COLO829 (cell line): ENCODE data around the gene SPAG6.

Experiments
- DNase-seq: peaks from one replicate; pipeline ENCODE4 v3.0.0; 2012; ENCODE audit warnings: low spot score

The SPAG6 gene

DNA sequence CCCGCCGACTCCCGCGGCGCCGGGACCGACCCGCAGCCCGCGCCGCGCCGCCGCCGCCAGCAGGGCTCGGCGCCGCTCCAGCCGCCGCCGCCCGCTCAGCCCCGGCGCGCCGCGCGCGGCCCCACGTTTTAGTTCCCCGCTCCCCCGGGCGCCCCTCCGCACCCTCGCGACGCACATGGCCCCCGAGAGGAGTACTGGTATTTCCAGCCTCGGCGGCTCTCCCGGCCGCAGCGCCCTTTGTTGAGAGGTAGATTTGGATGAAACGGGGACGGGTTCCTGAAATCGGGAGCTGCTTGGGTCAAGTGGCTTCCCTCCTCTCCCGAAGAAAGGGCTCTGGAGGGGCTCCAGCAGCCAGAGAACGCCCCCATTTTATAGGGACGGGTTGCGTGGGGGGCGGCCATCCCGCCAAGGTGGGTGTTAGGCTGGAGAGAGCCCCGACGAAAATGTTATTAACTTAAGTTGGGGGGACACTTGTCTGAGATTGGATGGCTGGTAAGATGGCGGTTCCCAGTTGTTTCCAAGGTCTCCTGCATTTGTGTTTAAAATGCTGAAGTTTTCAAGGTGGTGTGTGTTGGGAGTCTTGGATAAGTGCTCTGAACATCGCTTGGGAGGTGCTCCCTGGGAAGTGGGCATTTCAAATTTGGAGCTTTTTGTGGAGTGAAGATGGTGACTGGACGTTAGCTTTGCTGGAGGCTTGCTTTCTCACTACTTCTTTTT lies 23.2 kb upstream of the SPAG6 start:
- DNase-seq: no peak

DNA sequence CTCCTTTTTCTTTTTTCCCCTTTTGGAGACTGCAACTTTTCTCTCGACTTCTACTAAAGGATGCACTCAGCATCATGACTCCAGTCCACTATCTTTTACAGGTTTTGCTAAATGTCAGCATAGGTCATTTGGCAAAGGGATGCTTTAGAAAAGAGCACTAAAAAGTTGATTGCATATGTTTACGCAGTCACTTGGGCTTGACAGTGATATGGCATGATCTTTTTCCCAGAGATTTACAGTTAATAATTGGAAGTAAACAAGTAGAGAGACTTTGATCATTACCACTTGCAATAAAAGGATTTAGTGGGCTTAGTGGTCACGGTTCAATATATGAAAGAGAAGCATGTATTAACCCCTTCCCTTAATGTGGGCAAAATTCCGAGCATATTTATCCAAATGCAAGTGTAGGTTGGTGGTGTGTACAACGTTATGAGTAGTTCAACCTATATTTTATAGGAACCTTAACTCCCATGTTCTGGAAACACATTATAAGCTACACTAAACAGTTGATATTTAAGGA lies 22.6 kb upstream of the SPAG6 start:
- no peak for DNase-seq

DNA sequence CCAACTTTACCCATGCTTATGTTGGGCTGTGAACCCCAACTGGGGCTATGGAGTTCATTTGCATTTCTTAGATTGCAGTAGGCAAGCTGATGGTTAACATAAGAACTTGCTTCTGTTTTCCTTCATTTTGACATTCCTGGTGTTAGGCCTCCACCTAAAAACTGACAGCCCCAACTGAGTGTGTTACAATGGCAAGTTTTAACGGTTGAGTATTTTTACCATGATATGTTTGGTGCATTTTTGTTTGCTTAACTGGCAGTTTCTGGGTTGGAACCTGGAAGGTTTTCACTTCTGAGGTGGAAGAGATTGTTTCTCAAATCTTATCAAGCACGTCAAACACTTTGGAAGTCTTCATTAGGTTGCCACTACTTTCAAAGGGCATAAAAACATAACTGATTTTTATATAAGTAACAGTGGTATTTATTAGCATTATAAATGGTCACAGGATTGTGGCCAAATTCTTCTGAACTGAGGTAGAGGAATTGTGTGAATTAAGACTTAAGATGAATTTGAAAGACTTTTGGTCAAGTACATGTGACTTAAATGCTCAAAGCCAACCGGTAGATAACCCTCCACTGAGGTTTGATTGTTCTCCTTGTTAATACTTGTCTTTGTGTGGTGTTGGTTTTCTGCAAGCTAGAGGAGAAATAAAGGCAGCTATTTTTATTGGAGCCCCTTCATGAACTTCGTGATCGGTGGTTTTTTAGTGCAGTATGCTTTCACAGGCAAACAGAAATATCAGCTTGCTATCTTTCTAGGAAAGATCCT lies 21.6 kb upstream of the SPAG6 start:
- DNase-seq: peak; percentile 74

DNA sequence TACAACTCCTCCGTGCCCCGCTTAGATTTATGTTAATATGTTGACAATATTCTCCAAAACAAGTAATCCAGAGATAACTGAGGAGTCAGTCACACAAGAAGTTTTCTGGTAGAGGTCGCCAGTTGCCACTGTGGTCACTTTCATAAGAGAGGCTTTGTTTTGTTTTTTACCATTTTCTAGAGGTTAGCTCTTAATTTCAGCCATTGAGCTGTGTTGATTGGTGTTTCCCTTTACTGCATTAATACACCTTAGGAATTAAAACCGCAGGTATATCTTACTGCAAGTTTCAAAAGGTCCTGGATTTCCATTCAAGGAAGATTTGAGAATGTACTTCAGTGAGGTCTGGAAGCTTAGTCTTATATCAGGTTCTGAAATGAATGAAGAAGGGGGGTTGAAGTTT lies 20.9 kb upstream of the SPAG6 start:
- DNase-seq: no peak

DNA sequence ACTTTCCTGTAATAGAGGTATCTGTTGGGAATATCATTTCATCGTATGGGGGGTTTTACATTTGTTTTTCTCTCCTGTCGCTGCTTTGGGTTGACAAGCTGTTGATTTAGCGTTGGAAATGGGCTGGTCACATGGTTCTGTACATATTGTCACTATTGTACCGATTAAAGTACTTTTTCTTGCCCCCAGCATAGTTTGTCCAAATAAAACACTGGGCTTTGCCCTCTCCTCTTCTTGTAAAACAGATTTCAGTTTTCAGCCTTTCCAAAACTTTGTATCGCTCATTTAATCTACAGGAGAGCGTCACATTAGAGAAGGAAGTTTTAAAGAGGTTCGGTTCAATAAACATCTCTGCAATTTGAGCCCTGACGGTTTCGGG lies 20.4 kb upstream of the SPAG6 start:
- no peak for DNase-seq

DNA sequence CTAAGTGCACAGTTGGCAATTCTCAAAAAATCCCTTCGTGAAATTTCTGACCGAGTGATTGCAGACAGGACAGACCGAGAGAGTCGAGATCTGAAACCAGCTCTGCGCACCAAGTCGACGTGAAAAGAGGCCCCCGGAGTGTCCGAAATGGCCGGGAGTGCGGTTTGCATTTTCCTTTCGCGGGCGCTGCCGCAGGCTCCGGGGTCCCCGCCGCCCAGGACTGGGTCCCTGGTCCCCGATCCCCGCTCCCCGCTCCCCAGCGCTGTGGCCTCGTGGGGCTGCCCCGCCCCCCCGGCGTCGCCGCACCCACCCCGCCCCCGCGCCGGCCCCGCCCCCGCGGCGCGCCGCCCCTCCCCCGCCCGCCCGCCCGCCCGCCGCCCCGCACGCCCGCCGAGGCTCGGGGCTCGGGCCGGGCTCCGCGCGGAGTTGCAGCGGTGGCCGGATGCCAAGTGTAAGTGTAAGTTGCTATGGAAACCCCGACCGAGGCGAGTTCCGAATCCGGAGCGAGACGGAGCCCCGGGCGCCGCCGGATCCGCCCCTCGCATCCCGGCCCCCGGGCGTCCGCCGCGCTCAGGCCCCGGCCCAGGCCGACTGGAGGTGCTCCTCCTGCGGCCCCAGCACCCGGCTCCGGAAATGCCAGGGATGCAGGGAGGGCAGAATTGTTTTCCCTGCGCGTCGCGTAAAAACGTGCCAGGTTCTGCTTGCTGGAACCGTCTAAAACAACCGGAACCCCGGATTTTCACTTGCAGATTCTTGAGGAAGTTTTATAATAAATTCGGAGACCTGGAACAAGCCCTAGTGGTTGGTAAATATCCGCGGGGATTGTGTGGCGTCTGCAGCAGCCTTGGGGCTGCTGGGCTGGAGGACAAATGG lies 19.8 kb upstream of the SPAG6 start:
- DNase-seq: no peak

DNA sequence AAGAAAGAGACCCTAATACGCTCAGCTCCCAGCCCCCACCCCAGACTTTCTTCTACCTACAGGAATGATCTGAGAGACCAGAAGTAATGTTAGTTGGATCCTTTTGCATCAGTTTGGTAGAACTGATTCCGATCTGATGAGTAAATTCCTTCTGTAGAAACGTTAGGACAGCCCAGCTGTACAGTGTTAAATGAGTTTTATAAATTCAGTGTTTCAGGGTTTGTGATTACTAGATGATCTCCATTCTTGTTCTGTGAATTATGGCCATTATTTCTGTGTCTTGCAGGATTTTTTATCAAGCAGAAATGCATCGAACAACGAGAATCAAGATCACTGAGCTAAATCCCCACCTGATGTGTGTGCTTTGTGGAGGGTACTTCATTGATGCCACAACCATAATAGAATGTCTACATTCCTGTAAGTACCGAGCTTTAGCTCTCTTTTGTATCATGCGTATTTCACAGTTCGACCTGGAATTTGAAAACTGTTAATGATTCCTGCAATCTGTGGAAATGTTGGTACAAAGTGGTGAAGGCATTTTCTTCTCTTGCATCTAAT lies 19.1 kb upstream of the SPAG6 start:
- no peak for DNase-seq

DNA sequence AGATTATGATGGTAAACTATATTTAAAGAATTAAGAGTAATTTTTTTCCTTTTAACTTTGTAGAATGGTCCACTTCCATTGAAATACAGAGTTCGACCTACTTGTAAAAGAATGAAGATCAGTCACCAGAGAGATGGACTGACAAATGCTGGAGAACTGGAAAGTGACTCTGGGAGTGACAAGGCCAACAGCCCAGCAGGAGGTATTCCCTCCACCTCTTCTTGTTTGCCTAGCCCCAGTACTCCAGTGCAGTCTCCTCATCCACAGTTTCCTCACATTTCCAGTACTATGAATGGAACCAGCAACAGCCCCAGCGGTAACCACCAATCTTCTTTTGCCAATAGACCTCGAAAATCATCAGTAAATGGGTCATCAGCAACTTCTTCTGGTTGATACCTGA lies 16.1 kb upstream of the SPAG6 start:
- no peak for DNase-seq

DNA sequence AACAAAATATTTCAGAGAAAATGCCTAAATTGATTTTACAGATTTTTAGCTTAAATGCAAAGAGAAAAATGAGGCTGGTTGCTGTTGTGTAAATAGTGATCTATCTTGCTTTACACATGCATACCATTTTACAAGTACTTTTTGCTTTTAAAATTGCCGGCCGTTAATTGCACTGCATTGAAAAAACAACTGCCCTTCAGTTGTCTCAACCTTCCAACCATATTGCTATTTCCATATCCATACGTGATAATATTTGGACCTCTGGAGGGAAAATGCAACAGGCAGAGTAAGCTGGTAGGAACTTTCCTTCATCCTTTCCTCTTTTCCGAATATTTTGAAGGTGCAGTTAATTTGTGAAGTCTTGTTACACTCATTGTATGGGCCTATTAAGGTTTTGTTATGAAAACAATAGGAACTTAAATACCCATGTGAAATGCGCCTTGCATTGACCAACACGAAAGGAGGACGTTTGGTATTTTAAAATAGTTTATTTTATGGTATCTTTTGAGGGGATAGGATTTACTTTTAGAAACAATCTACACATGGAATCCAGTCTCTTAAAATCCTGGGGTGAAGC lies 13.1 kb upstream of the SPAG6 start:
- no peak for DNase-seq

DNA sequence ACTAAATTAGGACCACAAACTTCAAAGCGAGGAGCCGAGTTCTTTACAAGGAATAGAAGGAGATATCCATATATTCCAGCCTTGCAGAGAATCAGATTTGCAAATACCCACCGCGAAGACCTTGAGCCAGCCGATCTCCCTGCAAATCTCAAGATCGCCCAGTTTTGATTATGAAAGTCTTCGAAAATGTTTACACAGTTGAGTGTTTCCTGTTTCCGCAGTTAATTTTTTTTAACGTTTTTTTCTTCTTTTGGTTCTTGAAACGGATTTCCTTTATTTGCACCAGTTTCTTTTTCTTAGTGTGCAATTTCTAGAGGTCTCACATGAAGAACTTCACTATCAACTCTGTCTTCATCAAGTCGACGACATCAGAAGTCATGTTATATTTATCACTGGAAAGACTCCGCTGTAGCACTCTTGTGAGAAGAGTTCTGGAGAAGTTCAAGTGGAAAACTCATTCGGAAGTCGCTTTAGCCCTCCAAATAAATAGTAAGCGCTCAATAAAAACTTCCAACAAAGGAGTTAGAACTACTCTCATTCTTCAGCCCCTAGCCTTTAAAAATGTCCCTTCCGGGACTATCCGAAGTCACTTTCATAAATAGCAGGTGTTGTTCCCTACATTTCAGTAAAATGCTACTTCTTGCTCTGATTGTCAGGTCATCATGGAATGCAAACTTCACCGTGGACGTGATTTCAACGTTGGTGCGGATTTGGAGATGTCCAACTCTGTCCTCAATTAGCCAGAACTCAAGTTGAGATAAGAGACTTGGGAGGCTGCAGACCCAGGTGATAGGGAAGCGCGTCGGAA lies 11.9 kb upstream of the SPAG6 start:
- DNase-seq: no peak

DNA sequence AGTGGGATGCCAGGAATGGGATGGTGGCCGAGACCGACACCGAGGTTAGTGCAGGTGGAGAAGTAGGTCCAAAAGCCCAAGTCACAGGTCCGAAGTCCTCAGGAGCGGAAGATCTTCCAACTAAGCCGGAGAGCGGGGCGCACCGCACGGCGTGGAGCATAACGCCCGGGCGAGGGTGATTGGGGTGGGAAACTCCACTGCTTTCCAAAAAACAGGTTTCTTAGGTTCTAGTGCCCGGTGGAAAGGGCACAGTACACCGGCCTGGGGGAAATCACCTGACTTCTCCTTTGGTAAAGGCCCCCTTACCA lies 11.4 kb upstream of the SPAG6 start:
- DNase-seq: no peak

DNA sequence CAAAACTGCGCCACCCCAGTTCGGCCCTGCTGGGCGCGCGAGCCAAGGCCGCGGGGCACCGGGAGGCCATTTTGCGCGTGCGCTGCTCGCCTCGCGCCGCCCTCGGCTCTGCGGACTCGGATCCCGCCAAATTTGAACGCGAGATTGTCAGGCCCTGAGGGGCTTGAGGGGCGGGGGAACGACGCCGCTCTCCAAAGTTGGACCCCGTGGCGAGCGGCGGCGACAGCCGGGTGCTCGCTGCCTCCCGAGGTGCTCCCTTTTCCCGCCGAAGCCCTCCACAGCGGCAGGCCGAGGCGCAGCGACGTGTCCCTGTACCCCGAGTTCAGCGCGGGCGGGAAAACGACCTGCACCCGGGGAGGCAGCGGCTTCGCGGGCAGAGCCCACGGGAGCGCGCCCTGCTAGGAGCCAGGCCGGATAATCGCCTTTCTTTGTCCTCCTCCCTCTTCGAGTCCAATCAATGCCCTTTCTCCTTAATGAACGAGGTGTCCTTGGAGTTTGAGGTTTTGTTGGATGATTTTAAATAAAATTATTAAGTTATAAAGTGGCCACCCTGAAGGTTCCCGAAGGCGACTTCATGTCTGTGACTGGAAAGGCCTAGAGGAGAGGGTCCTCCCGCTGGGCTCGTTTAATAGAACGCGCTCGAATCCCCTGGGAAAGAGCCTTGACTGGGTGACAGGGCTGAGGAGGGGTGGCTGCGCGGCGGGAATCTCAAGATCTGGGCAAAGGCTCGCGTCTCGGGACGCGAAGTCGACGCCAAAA lies 10.7 kb upstream of the SPAG6 start:
- no peak for DNase-seq

DNA sequence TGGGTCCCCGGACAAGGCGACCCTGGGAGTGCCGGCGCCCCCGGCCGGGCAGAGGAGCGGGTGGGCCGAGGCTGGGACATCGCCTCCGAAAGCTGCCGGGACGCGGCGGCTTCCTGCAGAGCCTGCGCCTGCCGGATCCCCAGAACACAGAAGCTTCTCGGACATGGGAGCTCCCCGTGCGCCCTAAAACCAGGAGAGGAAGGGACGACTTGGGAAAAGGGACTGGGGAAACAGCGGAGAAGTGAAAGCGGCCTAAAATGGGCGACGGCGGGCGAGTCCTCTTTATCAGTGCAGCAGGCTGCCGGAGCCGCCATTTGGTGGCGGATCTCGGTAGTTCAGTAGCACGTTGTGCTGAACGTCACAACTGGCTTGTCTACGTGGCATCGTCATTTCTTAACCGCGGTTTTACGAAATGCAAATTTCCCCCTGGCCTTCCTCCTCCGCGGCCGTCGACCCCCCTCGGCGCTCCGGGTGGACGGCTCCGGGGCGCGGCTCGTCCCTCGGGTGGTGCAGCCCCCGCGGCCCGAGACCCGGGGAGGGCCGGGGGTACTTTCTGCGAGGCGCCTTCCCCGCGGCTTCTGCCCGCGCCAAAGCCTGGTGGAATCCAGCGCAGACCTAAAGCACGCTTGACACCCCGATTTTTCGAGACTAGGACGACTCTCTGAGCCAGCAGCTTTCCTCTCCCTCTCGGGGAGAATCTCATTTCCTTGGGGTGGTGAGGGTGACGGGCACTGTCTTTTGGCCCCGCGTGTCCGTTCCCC lies 9.9 kb upstream of the SPAG6 start:
- DNase-seq: no peak

DNA sequence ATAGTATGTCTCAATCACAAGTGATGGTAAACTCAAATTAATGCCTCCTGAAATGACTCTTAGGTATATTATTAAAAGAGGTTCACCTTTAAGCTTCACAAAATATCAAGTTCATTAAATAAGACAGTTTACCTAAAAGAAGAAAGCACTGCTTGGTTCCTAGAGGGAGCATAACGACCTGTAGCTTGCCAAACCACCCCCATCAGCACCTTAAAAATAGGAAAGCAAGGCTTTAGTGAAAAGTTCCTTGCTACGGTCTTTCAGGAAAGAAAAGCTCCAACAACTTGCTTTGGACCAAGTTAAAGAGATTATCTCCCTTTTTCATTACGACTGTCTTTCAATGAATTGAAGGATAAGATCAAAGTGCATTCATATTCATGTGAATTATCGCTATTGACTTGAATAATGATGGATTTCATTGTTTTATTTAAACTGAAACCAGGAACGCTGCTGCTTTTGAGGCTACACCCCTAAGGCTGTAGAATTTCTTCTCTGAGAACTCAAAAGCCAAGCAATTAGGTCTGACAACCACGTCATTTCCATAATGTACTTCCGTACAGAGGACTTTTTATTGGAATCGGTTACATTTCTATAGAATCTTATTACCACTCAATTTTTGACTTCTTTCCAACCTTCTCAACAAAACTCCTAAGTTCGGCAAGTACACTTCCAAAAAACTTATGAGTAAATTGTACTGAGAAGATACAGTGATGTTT lies 7.0 kb upstream of the SPAG6 start:
- no peak for DNase-seq

DNA sequence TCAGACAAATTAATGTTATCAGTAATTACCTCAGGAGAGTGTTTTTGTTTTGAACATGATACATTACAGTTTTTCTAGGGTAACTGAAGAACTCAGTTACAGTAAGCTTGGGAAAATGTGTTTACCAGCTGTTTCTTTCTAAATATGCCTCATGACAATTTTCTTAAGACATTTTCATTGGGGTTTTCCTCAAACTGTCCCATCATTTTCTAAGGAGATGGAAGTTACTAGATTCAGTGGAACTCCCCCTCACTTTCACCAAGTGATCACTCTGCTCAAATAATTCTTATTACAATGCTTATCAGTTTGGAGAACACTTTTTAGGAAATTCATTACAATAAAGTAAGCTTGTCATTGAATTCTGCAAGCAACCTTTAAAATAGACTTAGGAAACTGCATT lies 6.4 kb upstream of the SPAG6 start:
- no peak for DNase-seq

DNA sequence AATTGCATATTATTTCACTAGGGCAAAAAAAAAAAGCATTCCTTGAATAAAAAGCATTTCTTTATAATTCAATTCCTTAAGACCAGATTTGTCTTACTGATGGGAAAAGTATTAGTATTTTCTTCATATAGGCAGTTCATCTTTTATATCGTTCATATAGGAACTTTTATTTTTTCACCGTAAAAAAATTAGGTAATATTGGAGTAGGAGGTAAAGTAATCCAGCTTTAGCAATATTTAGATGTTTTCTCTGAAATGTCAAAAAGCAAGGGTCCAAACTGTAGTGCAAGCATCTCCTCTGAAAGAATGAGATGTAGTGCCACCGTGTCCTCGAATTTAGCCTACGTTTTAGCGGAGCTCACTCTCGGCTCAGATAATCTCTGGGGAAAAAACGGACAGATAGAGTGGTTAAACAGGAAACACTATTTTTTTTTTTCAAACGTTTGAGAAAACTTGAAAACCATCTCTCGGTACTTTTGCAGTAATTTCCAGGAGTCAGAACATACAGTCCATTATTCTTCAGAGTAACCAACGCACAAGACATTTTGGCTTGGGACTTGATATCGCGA lies 5.5 kb upstream of the SPAG6 start:
- DNase-seq: no peak

DNA sequence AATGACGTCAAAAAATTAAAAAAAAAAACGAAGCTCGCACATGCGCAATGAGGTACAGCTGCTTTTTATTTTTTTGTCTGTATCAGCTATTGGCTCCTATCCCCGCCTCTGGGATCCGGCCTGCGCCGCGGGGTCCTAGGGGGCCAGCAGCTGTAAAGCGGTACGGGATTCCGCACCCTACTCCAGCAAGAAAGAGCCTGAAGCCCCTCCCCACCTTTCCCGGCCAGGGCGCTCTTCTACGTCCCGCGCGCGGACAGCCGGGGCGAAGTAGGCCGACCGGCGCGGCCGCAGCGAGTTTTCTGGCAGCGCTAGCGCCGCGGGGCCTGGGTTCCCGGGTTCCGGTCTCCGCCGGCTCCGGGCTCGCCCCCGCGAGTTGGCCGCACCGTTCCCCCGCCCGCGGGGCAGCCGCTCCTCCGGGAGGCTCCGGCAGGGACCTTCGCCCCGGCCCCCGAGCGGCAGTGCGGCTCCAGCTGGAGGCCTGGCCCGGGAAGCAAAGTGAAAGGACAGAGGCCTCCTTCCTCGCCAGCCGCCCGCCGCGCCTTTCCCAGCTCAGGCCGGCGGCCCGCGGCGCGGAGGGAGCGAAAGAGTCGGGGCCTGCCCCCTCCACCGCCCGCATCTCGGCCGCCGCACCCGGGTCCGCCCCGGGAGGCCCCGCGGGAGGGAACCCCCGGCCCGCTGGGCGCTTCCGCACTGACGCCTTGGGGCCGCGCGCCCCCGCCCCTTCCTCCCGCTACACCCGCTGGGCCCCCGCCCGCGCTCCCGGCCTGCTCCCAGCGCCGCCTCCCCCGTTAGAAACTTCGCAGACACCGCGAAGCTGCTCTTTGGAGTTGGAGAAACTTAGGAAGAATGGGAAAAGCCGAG lies 4.7 kb upstream of the SPAG6 start:
- DNase-seq: peak; percentile 72
